Activated CD4-positive, alpha-beta T cell treated with anti-CD3 and anti-CD28 coated beads for 1 hour (primary cell): Measurements from ENCODE around the gene EEF1A2.

Experiments used
- DNase-seq: peaks from one replicate; pipeline ENCODE4 v3.0.0-alpha.2; 2020

The EEF1A2 gene

GRCh38 chr20:63497946-63498935 is 642 bp downstream of the EEF1A2 start:
- no peak for DNase-seq

GRCh38 chr20:63497138-63497945 is 1.5 kb downstream of the EEF1A2 start:
- no peak for DNase-seq

GRCh38 chr20:63496596-63497120 is 2.2 kb downstream of the EEF1A2 start:
- no peak for DNase-seq

GRCh38 chr20:63495741-63496595 is 2.9 kb downstream of the EEF1A2 start:
- peak; percentile 62 for DNase-seq

- DNase-seq = no peak
These were observed 3.6 kb downstream of the EEF1A2 start for GRCh38 chr20:63495167-63495720.

- no peak for DNase-seq
These were observed 4.3 kb downstream of the EEF1A2 start for GRCh38 chr20:63494420-63495166.

GRCh38 chr20:63494084-63494419 is 4.8 kb downstream of the EEF1A2 start:
- DNase-seq = no peak

- DNase-seq = no peak
These were observed 5.3 kb downstream of the EEF1A2 start for GRCh38 chr20:63493563-63494020.

- no peak for DNase-seq
These were observed 5.9 kb downstream of the EEF1A2 start for GRCh38 chr20:63492982-63493381.

GRCh38 chr20:63492518-63492917 is 6.4 kb downstream of the EEF1A2 start:
- no peak for DNase-seq

GRCh38 chr20:63491635-63492230 is 7.2 kb downstream of the EEF1A2 start:
- DNase-seq = no peak

GRCh38 chr20:63491078-63491477 is 7.8 kb downstream of the EEF1A2 start:
- DNase-seq = no peak

GRCh38 chr20:63490416-63490815 is 8.5 kb downstream of the EEF1A2 start:
- DNase-seq = no peak

GRCh38 chr20:63488315-63489251 is 10.3 kb downstream of the EEF1A2 start:
- DNase-seq = no peak

- DNase-seq = no peak
These were observed 11.1 kb downstream of the EEF1A2 start for GRCh38 chr20:63487781-63488241.

GRCh38 chr20:63487116-63487764 is 11.6 kb downstream of the EEF1A2 start:
- DNase-seq = no peak

- no peak for DNase-seq
These were observed 12.5 kb downstream of the EEF1A2 start for GRCh38 chr20:63486300-63486855.

- no peak for DNase-seq
These were observed 14.1 kb downstream of the EEF1A2 start for GRCh38 chr20:63484651-63485403.
